Stimulated activated CD4-positive, alpha-beta T cell treated with anti-CD3 and anti-CD28 coated beads, Interleukin-12 subunit alpha, Interleukin-12 subunit beta, amount 100 ng/mL, for 4 hours (primary cell): ENCODE results near the gene TAF5L.
"Not testable (repeated sequence)": the region's sequence is repeated elsewhere in the genome, so short reads cannot be mapped to it uniquely, and the experiment has no call there.

Source experiments
- DNase-seq: peaks from one replicate; pipeline ENCODE4 v3.0.0-alpha.2; 2020

The TAF5L gene

DNA sequence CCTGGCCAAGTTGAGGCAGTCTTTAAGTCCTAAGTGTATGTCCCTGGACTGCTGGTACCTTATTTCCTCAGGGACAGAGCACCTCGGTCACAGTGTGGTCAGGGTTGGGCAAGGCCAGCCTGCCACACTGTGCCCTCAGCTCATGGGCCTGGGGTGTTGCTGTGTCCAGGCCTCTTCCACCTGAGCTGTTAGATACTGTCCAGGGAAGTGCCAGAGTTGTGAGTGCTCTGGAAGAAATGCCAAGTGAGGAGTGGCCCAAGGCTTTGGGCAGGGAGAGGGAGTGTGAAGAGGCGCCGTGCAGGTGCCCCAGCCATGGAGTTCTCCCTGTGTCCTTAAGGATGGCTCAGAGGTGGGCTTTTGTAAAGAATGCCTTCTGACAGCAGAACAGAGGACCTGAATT is 15.4 kb upstream of the TAF5L start:
- no peak for DNase-seq

DNA sequence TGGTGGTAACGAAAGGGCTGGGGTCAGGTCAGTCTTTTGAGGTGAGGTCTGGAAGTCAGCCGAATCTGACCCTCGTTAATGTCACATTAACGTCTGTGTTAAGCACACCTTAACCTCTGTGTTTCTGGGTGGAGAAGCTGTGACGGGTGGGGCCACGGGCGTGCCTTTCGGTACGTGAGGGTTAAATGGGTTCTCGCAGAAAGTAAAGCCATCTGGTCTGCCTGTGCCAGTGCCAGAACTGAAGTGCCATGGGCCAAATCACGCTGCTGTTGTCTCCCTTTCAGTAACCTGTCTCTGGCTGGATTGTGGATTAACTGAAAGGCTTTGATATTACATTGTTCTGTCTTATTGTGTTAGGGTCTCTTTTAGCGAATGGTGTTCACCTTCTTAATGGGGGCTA is 14.5 kb upstream of the TAF5L start:
- DNase-seq, result no peak

DNA sequence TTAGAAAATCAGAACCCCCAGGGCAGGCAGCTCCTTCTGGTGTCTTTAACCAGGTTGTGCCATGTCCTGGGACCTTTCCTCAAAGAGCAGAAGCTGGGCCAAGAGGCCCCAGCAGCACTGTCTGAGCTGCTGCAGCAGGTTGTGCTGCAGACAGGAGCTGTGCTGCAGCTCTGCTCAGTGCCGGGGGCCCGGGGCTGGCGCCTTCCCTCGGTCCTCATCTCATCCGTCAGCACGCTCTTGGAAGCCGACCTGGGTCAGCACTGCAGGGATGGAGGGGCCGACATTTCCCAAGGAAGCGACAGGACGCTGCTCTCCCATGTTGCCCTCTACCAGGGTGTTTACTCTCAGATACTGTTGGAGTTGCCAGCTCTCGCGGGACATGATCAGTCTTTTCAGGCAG is 11.8 kb upstream of the TAF5L start:
- no peak for DNase-seq

DNA sequence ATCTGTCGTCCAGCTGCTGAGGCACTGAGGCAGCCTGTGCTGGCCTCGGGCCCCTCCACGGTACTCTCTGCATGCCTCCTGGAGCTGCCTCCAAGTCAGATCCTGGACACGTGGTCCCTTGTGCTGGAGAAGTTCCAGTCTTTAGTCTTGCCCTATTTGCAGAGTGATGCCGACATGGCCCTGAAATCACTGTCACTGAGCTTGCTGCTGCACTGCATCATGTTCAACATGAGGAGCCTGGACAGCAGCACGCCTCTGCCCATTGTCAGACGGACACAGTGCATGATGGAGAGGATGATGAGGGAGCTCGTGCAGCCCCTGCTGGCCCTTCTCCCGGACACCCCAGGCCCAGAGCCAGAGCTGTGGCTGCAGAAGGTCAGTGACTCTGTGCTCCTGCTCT is 10.1 kb upstream of the TAF5L start:
- no peak for DNase-seq

DNA sequence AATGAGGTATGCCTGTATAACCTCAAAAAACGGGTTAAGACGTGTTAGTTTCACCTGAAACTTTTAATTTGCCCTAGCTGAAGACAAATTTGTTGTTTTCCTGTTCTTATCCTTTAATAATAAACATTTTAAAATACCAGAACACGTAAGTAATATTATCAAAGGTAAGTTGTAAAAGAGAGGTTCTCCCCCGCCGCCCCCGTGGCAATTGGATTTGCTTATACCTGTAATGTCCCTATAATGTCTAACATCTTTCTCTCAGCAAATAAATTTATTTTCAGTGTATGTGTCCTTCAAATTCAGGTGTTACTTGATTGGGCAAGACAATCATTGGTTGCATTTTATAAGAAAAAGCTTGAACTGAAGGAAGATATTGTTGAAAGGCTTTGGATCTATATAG is 6.0 kb upstream of the TAF5L start:
- no peak for DNase-seq

- DNase-seq, result no peak
Measured at GRCh38 chr1:229631148-229631547, 5.2 kb upstream of the TAF5L start.

DNA sequence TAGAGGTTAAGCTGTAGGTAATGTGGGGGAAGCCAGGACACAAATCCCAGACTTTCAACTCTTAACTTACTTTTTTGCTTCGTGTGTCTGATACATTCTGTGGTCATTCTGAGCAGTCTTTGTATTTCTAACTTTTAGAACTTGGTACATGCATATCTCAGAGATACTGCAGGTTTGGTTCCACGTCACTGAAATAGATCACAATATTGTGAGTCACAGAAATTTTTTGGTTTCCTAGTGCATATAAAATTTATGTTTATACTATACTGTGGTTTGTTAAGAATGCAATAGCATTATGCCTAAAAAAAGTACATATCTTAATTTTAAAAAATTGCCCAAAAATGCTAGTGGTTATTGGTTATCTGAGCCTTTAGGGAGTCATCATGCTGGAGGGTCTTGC is 3.3 kb upstream of the TAF5L start:
- DNase-seq, result no peak

GRCh38 chr1:229627003-229627402 is 1.1 kb upstream of the TAF5L start:
- DNase-seq, result no peak

DNA sequence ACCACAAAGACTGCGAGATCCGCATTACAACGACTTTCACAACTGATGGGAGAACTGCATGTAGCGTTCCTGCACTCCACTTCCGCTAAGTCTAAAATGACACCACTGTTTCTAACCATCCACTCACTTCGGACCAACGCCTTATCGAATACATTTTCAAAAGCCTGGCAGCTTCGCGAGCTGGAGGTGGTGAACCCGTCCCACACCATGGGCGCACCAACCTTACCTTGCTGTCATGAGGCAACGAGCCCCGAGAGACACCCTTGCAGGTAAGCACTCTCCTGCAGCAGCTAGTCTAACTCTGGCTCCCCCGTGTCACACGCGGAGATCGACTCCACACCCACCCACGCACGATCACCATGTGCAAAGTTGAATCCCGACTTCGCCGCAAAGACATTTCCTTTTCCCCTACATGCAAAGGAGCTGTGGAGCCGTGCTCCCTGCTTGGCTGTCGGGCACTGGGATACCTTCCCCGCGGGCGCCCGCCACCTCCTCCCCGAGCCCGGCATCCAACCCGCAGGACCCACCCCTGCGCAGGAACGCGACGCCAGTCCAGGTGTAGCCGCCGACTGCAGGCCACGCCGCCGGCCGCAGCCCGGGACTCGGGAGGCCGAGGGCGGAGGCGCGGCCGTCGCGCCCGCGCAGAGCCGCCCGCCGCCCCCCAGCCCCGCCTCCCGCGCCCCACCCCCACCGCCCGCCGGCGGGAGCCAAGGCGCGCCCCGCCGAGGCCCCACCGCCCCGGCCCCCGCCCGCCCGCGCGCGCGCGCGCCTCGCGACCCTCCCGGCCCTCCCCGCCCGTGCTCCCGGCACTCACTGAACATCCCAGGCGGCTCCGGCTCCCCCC is 629 bp downstream of the TAF5L start:
- DNase-seq, result peak; percentile 50

DNA sequence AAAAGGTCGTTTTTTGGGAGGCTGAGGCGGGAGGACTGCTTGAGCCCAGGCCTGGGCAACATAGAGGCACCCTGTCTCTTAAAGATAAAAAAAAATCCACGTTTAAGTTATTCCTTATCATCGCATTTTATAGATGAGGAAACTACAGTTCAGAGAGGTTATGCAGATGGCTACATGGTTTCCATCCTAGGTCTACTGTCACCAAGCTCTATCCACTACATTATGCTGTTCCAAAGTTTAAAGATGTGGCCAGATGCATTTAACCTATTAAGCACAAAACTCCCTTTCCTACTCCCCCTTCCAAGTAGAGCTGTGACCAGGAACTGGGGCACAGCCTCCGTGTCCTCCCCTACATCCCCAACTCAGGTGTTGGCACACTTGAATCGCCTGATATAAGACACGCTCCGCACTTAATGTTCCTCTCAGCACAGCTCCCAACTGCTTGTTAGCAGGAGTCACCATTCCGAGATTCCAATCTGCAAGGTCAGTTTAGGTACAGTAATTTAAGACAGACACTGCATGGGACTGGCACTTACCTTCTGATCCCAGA is 1.3 kb downstream of the TAF5L start:
- no peak for DNase-seq

- no peak for DNase-seq
Measured at GRCh38 chr1:229623838-229624237, 2.1 kb downstream of the TAF5L start.

GRCh38 chr1:229623225-229623624 is 2.7 kb downstream of the TAF5L start:
- no peak for DNase-seq

DNA sequence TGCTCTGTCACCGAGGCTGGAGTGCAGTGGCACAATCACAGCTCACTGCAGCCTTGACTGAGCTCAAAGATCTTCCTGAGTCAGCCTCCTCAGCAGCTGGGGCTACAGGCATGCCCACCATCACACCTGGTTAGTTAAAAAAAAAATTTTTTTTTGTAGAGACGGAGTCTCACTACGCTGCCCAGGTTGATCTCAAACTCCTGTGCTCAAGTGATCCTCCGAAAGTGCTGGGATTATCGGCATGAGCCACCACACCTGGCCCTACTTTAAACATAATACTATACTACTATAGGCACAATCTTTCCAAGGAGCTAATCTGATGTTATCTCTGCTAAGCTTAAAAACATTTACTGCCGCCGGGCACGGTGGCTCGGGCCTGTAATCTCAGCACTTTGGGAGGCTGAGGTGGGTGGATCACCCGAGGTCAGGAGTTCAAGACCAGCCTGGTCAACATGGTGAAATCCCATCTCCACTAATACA is 3.2 kb downstream of the TAF5L start:
- not testable (repeated sequence) for DNase-seq

- DNase-seq, result no peak
Measured at GRCh38 chr1:229621663-229622062, 4.3 kb downstream of the TAF5L start.

- DNase-seq, result no peak
Measured at GRCh38 chr1:229620876-229621275, 5.0 kb downstream of the TAF5L start.

DNA sequence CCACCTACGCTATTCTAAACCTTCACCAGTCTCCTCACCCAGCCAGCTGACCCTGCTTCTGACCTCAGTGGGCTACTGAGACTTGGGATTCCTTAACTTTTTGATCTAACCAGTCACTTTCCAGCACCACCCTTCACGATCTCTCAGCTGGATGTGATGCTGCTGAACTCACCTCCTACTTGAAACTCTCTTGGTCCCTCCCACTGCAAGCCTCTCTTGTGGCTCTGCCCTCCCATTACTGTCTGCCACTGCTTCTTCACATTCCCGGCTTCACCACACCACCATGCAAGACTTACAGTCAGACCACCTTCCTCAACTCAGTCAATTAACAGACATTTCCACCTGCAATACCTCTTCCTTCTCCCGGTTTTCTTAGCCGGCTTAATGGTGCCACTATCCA is 6.3 kb downstream of the TAF5L start:
- no peak for DNase-seq

GRCh38 chr1:229619002-229619401 is 6.9 kb downstream of the TAF5L start:
- DNase-seq, result no peak

DNA sequence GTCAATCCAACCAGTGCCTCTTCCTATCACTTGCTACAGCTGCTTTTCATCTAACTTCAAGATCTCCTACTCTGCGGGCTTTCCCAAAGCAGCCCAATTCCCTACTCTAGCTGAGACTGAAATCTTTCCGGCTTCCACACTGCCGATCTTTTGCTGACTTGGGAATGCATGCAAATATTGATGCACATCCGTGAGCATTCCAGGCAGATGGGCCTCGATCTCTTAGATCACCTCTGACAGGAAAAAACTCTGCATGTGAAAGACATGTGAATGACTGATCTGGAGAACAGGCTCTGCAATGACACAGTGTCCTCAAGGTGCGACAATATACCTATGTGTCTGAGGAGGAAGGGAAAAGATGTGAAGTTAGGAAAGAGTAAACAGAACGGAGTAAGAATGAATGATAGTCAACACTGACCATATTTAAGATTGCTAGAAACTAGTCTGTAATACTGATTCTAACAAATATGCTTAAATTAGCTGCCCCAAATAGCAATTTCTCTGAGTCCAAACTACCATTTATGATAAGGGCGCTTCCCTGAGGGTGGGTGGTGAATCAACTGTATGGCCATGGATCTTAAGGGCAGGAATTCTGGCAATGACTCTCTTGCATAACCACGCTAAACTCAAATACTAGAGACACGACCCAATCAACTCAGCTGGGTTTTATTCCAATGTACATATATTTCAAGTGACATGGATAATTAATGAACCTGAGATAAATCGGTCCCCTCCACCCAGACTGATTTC is 8.4 kb downstream of the TAF5L start:
- DNase-seq, result no peak

GRCh38 chr1:229614701-229615100 is 11.2 kb downstream of the TAF5L start:
- no peak for DNase-seq

DNA sequence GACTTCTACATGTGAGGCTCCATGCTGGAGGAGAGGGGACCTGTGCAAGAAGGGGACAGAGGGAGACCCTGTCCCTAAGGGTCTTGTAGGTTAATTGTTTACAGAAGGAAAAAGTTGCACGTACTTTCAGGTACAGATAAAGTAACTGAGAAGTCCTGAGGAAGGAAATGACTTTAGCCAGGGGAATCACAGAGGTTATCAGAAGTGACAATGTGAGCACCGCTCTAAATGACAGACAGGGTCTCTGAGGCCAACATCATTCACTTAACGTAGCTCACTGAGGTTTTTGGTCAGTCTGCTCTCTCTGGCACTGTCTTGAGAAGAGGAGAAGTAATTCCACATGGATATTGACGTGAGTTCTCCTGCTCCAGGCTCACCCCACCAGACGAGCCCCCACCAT is 12.0 kb downstream of the TAF5L start:
- DNase-seq, result no peak

GRCh38 chr1:229608590-229608989 is 17.3 kb downstream of the TAF5L start:
- no peak for DNase-seq

DNA sequence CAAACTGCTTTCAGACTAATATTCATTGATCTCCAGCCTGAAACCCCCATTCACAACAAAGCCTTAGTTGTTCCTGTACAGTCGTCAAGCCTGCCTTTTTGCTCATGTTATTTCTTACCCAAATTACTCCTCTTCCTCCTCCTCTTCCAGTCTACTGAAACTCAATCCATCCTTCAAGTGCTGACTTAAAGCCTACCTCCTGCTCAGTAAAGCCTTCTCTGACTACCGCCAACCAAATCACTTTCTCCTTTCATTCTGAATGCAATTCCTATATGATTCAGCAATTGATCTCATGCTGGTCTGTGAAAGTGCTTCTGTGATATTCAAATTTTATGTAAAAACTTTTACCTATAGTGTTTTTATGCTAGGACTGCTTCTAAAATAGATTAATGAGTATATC is 18.6 kb downstream of the TAF5L start:
- no peak for DNase-seq

GRCh38 chr1:229603371-229604005 is 22.4 kb downstream of the TAF5L start:
- no peak for DNase-seq

DNA sequence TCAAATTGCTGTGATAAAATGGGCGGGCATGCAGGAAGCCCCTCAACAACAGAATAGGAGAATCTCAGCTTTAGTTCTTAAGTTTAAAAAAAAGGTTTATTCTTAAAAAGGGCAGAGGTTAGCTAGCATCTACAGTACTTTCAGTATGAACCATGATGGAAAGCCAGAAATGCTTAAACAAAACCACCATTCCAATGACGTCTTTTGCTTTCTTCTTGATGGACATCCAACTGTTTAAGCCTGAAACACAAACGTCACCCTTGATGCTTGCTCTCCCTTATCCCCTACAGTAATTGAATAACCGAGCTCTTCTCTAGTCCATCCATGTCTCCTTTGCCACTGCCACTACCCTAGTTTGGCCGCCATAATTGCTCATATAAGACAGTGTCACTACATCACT is 25.7 kb downstream of the TAF5L start:
- no peak for DNase-seq
